ENCODE measurements around the gene SNX20.
A peak's percentile ranks its signal among the peaks of the same experiment; 100 is the strongest.

SNX20 gene

DNA sequence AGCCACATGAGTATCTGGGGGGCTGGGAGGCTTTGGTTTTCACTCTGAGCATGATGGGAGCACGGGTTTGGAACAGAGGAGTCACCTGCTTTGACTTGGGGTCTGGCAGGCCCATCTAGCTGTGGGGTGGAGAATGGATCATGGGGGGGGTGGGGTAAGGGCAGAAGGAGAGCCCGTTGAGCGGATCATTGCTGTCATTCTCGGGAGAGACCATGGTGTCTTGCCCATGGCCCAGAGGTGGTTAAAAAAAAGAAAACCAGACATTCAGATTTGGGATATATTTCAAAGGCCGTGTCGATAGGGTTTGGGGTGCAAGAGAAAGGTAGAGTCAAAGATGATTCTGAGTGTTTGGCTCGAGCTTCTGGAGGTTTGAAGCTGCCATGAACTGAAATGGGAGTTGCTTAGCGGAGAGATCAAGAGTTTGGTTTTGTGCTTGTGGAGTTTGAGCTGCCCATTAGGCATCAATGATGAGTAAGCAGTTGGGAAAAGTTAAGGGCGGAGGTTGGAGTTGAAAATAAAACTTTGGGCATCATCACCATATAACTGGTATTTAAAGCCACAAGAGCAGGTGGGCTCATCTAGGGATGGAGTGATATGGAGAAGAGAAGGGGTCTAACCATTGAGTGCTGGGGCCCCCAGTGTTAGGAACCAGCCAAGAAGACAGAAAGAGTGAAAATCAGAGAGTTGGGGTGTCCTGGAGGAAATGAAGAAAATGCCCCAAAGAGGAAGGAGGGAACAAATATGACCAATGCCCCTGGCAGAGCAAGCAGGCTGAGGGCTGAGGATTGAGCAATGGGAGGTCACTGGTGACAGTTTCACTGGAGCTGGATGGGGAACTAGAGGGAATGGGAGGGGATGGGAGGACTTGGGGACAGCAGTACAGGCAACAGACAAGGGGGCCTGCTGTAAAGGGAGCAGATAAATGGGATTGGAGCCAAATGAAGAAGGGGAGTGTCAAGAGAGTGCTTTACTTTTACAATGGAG lies 14.2 kb upstream of the SNX20 start:
- TF ChIP-seq, protein P1, sequence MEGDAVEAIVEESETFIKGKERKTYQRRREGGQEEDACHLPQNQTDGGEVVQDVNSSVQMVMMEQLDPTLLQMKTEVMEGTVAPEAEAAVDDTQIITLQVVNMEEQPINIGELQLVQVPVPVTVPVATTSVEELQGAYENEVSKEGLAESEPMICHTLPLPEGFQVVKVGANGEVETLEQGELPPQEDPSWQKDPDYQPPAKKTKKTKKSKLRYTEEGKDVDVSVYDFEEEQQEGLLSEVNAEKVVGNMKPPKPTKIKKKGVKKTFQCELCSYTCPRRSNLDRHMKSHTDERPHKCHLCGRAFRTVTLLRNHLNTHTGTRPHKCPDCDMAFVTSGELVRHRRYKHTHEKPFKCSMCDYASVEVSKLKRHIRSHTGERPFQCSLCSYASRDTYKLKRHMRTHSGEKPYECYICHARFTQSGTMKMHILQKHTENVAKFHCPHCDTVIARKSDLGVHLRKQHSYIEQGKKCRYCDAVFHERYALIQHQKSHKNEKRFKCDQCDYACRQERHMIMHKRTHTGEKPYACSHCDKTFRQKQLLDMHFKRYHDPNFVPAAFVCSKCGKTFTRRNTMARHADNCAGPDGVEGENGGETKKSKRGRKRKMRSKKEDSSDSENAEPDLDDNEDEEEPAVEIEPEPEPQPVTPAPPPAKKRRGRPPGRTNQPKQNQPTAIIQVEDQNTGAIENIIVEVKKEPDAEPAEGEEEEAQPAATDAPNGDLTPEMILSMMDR (conservative IDR thresholded peaks at IDR 0.05), result no peak
- H3K27ac ChIP-seq, result no peak overlapping the region

DNA sequence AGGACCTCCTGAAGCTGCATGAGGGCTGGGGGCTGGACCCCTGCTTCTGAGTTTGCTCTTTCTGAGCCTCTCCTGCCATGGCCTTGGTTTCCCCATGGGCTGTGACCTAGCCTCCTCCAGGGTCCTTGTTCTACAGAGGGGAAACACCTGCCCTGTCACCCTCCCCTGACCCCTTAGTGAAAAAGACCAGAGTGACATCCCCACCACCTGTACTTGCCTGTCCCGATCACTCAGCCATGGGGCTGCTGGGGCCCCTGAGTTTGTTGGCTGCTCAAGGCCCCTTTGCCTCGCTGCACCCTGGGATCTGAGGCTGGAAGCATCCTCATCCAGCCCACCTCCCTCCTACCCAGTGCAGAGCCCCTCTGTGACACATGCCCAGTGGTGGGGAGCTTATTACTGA lies 13.1 kb upstream of the SNX20 start:
- no peak overlapping the region for H3K27ac ChIP-seq
- TF ChIP-seq, protein P1 (conservative IDR thresholded peaks at IDR 0.05), result no peak

DNA sequence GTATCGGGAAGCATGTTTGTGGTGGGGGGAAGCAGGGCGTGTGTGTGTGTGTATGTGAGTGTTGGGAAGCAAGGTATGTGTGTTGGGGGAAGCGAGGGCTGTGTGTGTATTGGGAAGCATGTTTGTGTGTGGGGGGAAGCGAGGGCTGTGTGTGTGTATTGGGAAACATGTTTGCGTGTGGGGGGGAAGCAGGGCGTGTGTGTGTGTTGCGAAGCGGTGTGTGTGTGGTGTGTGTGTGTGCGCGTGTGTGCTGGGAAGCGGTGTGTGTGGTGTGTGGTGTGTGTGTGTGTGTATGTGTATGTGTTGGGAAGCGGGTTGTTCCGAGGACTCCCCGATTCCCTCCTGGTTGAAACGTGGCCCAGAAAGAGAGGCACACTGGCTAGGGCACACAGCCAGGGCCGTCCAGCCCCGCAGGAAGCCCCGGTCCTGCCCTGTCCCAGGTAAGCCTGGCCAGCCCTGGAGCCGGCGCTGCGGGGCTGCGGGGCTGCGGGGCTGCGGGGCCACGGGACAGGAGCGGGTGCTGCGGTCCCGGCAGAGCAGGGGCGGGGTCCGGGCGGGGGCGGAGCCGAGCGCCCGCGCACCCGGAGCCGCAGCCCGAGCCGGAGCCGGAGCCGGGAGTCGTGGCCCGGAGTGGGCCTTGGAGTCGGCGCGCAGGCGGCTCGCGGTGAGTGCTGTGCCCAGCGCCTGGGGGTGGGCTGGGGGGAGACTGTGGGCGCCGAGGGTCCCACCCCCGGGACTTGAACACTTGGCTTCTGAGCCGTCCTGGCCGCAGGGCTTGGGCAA lies 12.1 kb upstream of the SNX20 start, which contains the start of gene NOD2:
Gene NOD2 (plus strand): TSS at position 608 of the 783 bp plus-strand sequence. CDS start 5,890 bp downstream, outside the sequence.
- peak within 1 kb of the TSS; percentile 26; the same call in 1 of the 2 replicates for H3K27ac ChIP-seq
- TF ChIP-seq, protein P1 (conservative IDR thresholded peaks at IDR 0.05), result no peak

DNA sequence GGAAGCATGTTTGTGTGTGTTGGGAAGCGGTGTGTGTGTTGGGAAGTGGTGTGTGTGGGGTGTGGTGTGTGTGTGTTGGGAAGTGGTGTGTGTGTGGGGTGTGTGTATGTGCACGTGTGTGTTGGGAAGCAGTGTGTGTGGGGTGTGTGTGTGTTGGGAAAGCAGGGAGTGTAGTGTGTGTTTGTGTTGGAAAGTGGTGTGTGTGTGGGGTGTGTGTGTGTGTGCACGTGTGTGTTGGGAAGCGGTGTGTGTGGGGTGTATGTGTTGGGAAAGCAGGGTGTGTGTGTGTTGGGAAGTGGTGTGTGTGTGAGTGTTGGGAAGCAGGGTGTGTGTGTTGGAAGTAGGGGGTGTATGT lies 11.5 kb upstream of the SNX20 start:
- TF ChIP-seq, protein P1 (conservative IDR thresholded peaks at IDR 0.05), result no peak
- no peak overlapping the region for H3K27ac ChIP-seq

DNA sequence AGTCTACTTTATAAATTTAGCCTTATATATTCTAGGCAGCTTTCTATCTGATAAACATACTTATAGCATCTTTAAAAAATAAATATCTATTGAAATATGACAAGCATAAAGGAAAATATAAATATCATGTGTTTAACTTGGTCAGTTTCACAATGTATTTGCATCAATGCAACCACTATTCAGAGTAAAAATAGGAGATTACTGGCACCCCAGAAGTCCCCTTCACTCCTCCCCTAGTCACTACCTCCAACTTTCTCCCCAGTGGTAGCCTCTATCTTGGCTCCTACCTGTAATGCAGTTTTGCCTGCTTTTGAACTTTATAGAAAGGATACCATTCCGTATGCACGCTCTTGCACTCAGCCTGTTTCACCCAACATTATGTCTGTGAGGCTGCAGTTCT lies 9.1 kb upstream of the SNX20 start:
- H3K27ac ChIP-seq, result no peak overlapping the region
- TF ChIP-seq, protein P1 (conservative IDR thresholded peaks at IDR 0.05), result no peak

DNA sequence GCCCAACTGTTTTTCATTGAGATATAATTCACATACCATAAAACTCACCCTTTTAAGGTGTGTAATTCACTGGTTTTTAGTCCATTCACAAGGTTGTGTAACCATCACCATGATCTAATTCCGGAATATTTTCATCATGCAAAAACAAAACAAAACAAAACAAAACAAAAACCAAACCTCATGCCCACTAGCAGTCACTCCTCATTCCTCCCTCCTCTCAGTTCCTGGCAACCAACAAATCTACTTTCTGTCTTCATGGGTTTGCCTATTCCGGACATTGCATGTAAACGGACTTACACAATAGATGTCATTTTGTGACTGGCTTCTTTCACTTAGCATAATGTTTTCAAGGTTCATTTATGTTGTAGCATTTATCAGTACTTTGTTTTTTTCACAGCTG lies 7.8 kb upstream of the SNX20 start:
- H3K27ac ChIP-seq, result no peak overlapping the region
- TF ChIP-seq, protein P1 (conservative IDR thresholded peaks at IDR 0.05), result no peak

DNA sequence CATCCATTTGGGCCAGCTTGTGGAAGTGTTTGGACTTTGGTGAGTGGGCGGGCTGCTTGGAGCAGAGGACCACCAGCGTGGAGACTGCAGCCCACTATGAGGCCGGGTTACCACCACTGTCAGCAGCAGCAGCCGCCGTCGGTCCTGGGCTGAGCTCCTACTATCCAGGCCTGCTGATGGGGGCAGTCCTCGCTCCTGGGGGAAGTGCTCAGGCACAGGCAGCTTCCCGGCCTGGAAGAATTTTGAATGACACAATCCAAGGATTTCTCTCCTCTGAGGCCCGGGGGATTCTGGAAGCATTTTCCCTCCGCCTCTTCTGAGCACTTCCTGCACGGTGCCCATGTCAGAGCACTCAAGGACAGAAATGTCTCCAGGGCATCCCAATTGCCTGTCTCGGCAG lies 7.0 kb upstream of the SNX20 start:
- TF ChIP-seq, protein P1 (conservative IDR thresholded peaks at IDR 0.05), result no peak
- no peak overlapping the region for H3K27ac ChIP-seq
